ENCODE measurements around the gene OR5AU1. TPM values are rescaled to one million over a fixed set of nuclear protein-coding genes. Genes with fewer than 3 reads are reported as not detected.

OR5AU1 gene
- total RNA-seq, 1 experiment from 2014 or later = not detected

DNA sequence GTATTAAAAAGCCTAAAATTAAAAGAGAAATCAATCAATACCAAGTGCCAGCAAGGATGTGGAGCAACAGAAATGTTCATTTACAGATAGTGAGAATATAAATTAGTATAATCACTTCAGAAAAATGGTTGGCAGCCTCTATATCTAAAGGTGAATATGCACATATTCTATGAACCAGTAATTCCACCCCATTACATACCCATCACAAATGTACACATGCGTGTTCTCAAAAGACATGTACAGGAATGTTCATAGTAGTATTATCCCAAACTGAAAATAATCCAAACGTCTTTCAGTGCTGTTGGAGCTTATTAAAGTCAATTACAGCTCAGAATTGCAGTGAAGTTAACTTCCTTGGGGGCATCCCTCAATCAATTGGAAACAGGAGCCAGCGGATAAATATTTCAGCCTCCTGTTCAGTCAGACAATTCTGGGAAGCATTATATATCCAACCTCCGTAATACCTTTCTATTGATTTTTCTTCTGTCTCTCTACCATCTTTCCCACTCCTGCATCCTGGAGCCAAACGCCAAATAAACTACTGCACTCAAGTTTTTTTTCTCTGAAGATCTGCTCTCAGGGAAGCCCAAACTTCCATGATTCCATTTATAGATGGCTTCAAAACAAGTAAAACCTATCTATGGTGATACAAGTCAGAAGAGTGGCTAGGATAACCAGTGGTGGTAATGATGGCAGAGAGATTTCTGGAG lies 45.0 kb upstream of the OR5AU1 start:
- BruUV-seq (replicated peaks) = no TSS peak
- H3K27me3 ChIP-seq (ENCODE audit: insufficient read depth, low read depth) = no peaks in the 10 kb centered on the region
- no peak overlapping the region for H3K27ac ChIP-seq
- ChIA-PET CTCF (no interaction called here), POLR2A (ENCODE audit: unreplicated experiment) (interaction anchor here (0.6 kb wide), 1 partner anchor 299 kb away, joined by 6 read pairs; no protein-coding TSS in a partner anchor)
- H4K20me1 ChIP-seq (ENCODE audit: insufficient read depth) = peaks cover 19% of the 10 kb centered on the region
- no peaks in the 10 kb centered on the region for H3K4me1 ChIP-seq (replicated peaks; ENCODE audit: insufficient read depth)
- TF ChIP-seq, protein P1, sequence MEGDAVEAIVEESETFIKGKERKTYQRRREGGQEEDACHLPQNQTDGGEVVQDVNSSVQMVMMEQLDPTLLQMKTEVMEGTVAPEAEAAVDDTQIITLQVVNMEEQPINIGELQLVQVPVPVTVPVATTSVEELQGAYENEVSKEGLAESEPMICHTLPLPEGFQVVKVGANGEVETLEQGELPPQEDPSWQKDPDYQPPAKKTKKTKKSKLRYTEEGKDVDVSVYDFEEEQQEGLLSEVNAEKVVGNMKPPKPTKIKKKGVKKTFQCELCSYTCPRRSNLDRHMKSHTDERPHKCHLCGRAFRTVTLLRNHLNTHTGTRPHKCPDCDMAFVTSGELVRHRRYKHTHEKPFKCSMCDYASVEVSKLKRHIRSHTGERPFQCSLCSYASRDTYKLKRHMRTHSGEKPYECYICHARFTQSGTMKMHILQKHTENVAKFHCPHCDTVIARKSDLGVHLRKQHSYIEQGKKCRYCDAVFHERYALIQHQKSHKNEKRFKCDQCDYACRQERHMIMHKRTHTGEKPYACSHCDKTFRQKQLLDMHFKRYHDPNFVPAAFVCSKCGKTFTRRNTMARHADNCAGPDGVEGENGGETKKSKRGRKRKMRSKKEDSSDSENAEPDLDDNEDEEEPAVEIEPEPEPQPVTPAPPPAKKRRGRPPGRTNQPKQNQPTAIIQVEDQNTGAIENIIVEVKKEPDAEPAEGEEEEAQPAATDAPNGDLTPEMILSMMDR (conservative IDR thresholded peaks at IDR 0.05) = no peak
- no peak for TF ChIP-seq EZH2 (IDR thresholded peaks at IDR 0.05; ENCODE audit: low read depth)
- H3K9me2 ChIP-seq (ENCODE audit: insufficient read depth) = no peaks in the 10 kb centered on the region
- H3K4me3 ChIP-seq = no peak overlapping the region
- H2AFZ ChIP-seq = no peak overlapping the region
- H3K9me3 ChIP-seq (ENCODE audit: insufficient read depth, low read depth) = no peaks in the 10 kb centered on the region
- intact Hi-C loops (cut with micrococcal nuclease; ENCODE audit: unreplicated experiment) = no loop called here
- no peak for DNase-seq
- peaks cover 60% of the 10 kb centered on the region for H3F3A ChIP-seq (ENCODE audit: insufficient read depth, low read depth)
- no peaks in the 10 kb centered on the region for H3K79me2 ChIP-seq (ENCODE audit: low read depth)
- H3K36me3 ChIP-seq (ENCODE audit: low read depth) = peaks cover 7% of the 10 kb centered on the region; the same call in 1 of the 2 replicates
- H3K4me2 ChIP-seq = no peak overlapping the region

GRCh38 chr14:21199611-21200560 lies 44.0 kb upstream of the OR5AU1 start:
- no peaks in the 10 kb centered on the region for H3K36me3 ChIP-seq (ENCODE audit: low read depth)
- no TSS peak for BruUV-seq (replicated peaks)
- H3K27ac ChIP-seq = no peak overlapping the region
- no peak overlapping the region for H3K4me2 ChIP-seq
- H3K9me2 ChIP-seq (ENCODE audit: insufficient read depth) = no peaks in the 10 kb centered on the region
- no peaks in the 10 kb centered on the region for H3K27me3 ChIP-seq (ENCODE audit: insufficient read depth, low read depth)
- intact Hi-C loops (cut with micrococcal nuclease; ENCODE audit: unreplicated experiment) = no loop called here
- peaks cover 12% of the 10 kb centered on the region for H4K20me1 ChIP-seq (ENCODE audit: insufficient read depth)
- no peak for TF ChIP-seq EZH2 (IDR thresholded peaks at IDR 0.05; ENCODE audit: low read depth)
- TF ChIP-seq, protein P1 (conservative IDR thresholded peaks at IDR 0.05) = no peak
- no peak for DNase-seq
- H3K79me2 ChIP-seq (ENCODE audit: low read depth) = no peaks in the 10 kb centered on the region
- no peak overlapping the region for H3K4me3 ChIP-seq
- H3K9me3 ChIP-seq (ENCODE audit: insufficient read depth, low read depth) = no peaks in the 10 kb centered on the region
- H2AFZ ChIP-seq = no peak overlapping the region
- peaks cover 50% of the 10 kb centered on the region for H3F3A ChIP-seq (ENCODE audit: insufficient read depth, low read depth)
- no peaks in the 10 kb centered on the region for H3K4me1 ChIP-seq (replicated peaks; ENCODE audit: insufficient read depth)
- ChIA-PET POLR2A (ENCODE audit: unreplicated experiment) (no interaction called here), CTCF (no interaction called here)

DNA sequence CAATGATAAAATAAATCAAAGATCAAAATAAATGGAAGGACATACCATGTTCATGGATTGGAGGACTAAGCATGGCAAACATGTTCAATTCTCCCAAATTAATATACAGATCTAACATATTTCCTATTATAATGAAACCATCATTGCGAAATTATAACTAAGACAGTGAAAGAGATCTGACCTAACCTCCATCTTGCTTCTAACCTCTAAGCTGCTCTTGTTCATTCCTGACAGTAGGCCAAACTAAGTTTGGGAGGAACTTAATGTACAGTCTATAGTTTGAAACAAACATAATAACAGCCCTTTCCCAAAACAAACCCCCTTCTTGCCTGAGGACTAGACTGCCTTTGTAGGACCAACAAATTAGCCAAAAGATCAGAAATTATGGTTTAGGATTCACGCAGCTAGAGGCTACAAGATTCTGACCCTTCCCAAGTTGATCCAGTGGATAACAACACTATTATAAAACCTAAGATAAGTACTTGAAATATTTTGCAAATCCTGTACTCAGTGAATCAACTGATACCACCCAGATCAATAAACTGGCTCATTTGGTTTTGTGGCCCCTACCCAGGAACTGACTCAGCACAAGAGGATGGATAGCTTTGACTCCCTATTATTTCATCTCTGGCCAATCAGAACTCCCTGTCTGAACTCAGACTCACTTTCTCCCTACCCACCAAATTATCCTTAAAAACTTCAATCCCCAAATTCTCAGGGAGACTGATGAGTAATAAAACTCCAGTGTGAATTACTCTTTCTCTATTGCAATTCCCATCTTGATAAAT lies 41.7 kb upstream of the OR5AU1 start:
- Histone ChIP-seq H3K9me3 (ENCODE audit: insufficient read depth, low read depth) (no peaks in the 10 kb centered on the region), H3K4me2 (no peak overlapping the region), H3K79me2 (ENCODE audit: low read depth) (no peaks in the 10 kb centered on the region), H3K36me3 (ENCODE audit: low read depth) (no peaks in the 10 kb centered on the region), H3K27ac (no peak overlapping the region), H3K27me3 (ENCODE audit: insufficient read depth, low read depth) (no peaks in the 10 kb centered on the region), H3K4me3 (no peak overlapping the region), H3F3A (ENCODE audit: insufficient read depth, low read depth) (peaks cover 28% of the 10 kb centered on the region; the same call in 1 of the 2 replicates), H3K9me2 (ENCODE audit: insufficient read depth) (no peaks in the 10 kb centered on the region), H3K4me1 (replicated peaks; ENCODE audit: insufficient read depth) (no peaks in the 10 kb centered on the region), H4K20me1 (ENCODE audit: insufficient read depth) (no peaks in the 10 kb centered on the region), H2AFZ (no peak overlapping the region)
- DNase-seq = no peak
- BruUV-seq (replicated peaks) = no TSS peak
- intact Hi-C loops (cut with micrococcal nuclease; ENCODE audit: unreplicated experiment) = no loop called here
- ChIA-PET POLR2A (ENCODE audit: unreplicated experiment) (no interaction called here), CTCF (no interaction called here)
- no peak for TF ChIP-seq EZH2 (IDR thresholded peaks at IDR 0.05; ENCODE audit: low read depth)
- TF ChIP-seq, protein P1 (conservative IDR thresholded peaks at IDR 0.05) = no peak
